CD4-positive, alpha-beta T cell treated with Interleukin-1 beta for 1 hour (primary cell): Measurements from ENCODE around the gene LOXL1.
"Not testable (repeated sequence)": the region's sequence is repeated elsewhere in the genome, so short reads cannot be mapped to it uniquely, and the experiment has no call there.

Experiments
- DNase-seq, 2 donors: peaks; one replicate each; pipeline ENCODE4 v3.0.0-alpha.2; 2020 to 2022

LOXL1 gene

DNA sequence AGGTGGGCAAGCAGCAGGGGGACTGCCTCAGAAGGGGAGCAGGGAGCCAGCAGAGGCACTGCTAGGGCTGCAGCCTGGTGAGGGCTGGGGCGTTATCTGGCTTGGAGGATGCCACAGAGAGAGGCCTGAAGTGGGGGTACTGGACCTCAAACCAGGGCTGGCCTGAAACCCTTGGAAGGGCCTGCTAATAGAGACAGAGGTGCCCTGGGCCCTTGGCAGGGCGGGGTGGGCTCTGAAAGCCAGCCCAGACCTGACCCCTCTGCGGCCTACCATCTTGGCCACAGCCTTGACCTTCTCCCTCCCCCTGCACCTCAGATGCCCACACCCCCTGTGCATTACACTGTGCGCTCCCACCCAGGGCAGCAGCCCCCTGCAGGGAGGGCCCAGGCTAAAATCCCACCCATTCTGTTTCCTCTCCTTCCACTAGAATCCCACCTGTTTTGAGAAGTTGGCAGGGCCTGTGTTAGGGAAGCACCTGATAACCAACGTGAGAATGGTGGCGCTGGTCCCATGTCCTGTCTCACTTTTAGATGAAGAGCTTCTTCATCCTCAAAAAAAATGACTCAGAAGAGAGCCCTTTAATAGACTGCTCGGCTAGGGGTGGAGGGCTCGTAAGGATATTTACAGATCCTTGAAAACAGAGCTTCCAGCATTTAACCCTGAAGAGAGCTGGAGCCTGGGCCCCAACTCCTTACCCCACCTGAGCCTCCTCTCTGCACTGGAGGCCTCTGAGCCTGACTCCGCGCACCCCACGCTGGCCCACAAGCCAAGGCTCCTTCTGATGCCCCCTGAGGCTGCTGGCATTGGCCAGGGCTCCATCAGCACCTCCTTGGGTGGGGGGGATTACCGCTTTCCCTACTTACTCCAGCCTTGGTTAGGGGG is 29.8 kb downstream of the LOXL1 start:
- DNase-seq = no peak

DNA sequence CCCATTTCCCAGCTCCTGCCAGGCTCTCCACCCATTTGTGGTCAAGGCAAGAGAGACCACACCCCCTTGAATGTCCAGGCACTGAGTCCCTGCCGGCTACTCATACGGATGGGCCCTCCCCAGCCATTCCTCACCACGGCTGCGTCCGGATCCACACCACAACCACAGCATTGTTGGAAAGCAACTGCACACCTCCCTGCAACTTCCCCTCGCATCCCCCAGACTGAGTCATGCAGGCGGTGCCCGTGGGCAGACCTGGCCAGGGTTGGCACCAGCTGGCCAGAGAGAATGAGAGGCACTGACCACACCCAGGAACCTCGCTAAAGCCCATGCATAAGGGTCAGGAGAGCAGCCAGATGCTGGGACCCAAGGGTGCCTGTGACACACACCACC is 30.5 kb downstream of the LOXL1 start:
- peak in 1 of 2 donors; percentile 20 for DNase-seq

DNA sequence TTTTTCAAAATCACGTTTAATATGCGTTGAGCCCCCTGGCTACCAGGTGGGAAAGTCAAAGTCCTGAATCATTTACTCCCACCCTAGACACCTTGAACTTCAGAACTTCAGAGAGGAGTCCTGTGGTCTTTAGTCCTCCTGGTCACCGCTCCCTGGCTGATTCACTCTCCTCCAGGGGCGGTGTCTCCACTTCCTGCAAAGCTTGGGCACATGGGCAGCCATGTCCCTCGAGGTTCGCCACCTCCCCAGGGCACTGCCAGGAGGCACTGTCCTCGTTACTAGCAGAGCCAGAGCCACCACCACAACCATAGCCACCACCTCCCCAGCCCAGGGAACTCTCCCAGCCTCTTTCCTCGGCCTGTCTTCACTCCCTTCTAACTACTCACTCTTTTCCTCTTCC is 31.0 kb downstream of the LOXL1 start:
- no peak for DNase-seq

DNA sequence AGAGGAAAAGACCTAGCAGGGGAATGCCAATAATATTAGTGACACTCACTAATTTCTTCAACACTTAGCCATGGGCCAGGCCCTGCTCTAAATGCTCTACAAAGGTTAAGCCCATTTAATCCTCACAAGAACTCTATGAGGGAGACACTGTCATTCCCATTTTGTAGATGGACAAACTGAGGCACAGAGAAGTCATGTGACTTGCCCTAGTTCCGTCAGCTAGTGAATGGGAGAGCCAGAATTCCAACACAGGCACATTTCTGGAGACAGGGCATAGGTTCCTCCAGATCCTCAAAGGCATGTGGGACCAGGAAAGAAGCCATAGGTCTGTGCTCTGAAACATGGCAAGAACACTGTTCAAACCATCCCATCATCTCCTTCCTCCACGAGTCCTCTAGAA is 31.5 kb downstream of the LOXL1 start:
- DNase-seq = no peak

- DNase-seq = peak; percentile 26 to 45
These were observed 32.8 kb downstream of the LOXL1 start for GRCh38 chr15:73959012-73959581.

GRCh38 chr15:73959801-73960200 is 33.5 kb downstream of the LOXL1 start:
- no peak for DNase-seq

GRCh38 chr15:73960472-73961070 is 34.3 kb downstream of the LOXL1 start:
- DNase-seq = not testable (repeated sequence)

DNA sequence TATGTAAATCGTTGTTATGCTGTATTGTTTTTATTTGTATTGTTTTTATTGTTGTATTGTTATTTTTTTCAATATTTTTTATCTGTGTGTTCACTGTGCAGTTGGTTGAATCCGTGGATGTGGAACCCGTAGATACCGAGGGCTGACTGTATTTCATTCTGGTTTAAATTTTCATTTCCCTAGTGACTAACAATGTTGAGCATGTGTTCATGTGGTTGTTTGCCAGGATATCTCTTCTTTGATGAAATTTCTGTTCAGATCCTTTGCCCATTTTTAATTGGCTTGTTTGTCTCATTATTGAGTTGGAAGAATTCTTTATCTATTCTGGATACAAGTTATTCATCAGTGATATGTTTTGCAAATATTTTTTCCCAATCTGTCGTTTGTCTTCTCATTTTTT is 36.2 kb downstream of the LOXL1 start:
- DNase-seq = no peak

- DNase-seq = peak; percentile 80 to 86
These were observed 38.5 kb downstream of the LOXL1 start for GRCh38 chr15:73964736-73965093.

- no peak for DNase-seq
These were observed 39.0 kb downstream of the LOXL1 start for GRCh38 chr15:73965094-73965757.

- peak in 1 of 2 donors; percentile 38 for DNase-seq
These were observed 39.5 kb downstream of the LOXL1 start for GRCh38 chr15:73965758-73966113.

DNA sequence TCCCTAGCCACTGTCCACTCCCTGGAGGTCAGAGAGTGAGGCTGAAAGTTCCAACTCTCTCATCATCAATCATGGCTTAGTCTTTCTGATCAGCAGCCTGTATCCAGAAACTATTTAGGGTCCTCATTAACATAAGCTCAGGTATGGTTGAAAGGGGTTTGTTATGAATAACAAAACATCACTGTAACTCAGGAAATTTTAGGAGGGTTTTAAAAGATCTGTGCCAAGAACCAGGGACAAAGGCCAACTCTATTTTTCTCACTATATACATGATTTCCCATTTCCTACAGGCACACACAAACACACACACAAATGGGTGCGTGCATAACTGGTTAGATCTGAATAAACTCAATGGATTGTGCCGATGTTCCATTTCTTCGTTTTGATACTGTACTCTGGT is 42.2 kb downstream of the LOXL1 start:
- DNase-seq = no peak

DNA sequence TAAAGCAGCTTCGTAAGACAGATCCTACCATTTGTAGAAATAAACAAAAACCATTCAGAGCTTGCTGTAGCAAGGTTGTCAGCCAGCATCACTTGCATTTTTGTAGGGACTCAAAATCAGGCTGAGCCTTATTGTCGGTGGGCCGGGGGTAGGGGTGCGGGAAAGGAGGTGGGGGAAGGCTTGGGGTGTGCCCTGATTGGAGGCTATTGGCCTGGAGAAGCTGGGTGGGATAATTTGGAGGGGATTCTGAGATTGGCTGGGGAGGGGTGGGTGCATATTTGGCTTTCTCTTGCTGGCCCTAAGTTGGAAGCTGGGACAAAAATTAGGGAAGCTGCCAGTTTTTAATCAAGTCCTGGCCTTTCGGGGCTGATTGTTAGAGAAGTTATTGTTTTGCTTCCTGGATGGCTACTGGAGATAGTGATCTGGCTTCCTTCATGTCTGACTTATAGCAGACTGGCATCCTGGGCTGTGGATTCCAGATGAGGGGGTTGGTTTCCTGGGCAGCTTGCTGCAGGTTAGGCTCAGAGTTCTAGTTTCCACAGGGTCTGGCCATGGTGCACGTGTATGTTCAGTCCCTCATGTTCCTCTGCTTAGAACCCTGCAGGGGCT is 43.0 kb downstream of the LOXL1 start:
- no peak for DNase-seq

DNA sequence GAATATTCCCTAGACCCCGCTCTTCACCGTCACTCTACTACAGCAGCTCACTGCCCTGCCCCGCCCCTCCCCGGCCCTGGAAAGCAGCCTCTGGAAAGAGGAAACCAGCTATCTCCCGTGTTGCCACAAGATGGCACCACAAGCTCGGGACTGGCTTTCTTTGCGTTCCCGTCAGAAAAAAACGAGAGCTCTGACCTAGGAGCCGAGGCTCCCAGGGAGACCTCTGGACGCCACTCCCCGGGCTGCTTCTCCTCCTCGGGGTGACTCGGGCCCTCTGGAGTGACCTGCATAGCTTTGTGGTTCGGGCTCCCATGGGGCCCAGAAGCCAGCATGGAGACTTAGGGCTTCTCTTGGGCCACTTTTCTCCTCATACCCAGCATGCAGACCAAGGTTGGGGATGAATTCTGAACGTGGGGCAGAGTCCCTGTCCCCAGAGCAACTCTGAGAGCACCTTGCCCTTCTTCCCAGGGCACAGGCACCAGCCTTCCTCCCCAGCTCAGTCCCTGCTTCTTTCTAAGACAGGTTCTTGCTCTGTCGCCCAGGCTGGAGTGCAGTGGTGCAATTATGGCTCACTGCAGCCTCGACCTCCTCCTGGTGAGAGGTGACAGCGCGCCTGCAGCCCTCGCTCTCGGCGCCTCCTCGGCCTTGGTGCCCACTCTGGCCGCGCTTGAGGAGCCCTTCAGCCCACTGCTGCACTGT is 46.9 kb downstream of the LOXL1 start:
- DNase-seq = peak; percentile 77 to 83

- not testable (repeated sequence) for DNase-seq
These were observed 47.5 kb downstream of the LOXL1 start for GRCh38 chr15:73973683-73974200.

DNA sequence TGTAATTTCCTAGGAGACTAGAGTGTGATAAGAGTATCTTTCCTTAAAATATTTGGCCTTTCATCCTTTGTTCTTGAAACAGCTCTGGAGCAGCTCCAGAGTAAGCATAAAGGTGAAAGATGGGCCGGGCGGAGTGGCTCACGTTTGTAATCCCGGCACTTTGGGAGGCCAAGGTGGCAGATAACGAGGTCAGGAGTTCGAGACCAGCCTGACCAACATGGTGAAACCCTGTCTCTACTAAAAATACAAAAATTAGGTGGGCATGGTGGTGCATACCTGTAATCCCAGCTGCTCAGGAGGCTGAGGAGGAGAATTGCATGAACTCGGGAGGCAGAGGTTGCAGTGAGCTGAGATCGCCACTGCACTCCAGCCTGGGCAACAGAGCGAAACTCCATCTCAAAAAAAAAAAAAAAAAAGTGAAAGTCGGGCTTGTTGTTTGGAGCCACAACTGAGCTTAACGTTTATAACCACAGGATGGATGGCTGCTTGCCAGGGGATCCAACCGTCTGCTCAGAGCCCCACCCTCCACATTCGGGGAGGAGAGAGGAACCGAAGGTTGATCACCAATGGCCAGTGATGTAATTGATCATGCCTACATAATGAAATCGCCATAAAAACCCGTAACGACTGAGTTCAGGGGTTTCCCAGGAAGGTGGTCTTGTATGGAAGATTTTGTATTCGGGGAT is 49.3 kb downstream of the LOXL1 start:
- DNase-seq = peak; percentile 34 to 47

- no peak for DNase-seq
These were observed 52.6 kb downstream of the LOXL1 start for GRCh38 chr15:73978896-73979295.

DNA sequence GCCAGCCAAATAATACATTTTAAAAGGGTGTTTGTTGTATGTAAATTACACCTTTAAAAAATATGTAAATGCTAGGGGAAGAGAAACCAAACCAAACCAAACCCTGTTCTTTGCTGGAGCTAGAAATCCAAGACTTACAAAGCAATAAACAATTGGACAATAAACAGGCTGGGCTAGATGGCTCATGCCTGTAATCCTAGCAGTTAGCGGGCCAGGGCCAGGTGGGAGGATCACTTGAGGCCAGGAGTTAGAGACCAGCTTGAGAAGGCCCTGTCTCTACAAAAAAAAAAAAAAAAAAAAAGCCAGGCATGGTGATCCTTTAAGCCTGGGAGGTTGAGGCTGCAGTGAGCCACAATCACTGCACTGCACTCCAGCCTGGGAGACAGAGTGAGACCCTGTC is 53.4 kb downstream of the LOXL1 start:
- DNase-seq = no peak

DNA sequence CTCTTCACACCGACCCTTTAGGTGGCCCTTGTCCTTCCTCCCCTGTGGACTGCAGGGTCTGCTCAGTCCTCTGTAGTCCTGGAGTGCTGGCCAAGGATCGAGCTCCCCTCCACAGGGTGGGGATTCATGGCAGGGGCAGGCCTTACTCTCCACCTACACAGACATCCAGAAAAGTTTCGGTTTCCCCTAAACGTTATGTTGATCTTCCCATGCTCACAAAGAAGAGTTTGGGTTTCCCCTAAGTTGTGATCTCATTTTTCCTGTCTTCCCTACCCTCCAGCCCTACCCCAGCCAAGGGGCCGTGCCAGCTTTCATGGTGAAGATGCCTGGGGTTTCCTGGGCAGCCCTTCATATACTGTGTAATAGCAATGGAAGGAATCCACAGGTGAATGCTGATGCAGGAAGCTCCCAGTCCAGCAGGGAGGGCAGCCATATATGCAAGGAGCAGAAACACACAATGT is 55.5 kb downstream of the LOXL1 start:
- DNase-seq = no peak

- DNase-seq = no peak
These were observed 56.1 kb downstream of the LOXL1 start for GRCh38 chr15:73982222-73982962.

- DNase-seq = no peak
These were observed 57.0 kb downstream of the LOXL1 start for GRCh38 chr15:73983211-73983727.
